GM18951 (cell line): ENCODE results near the gene AGPAT4.

ENCODE experiments used
- POLR2A ChIP-seq: IDR thresholded peaks from 4 replicates; pipeline ENCODE4 v1.6.1; 2011; ENCODE audit warnings: mild to moderate bottlenecking; ENCODE audit not compliant: insufficient read length, insufficient read depth; ENCODE audit errors: extremely low read depth
- in situ Hi-C: fragments of 300-500 bp; cut with MboI; formaldehyde crosslinking; loops from one replicate; pipeline ENCODE4 v1.12.0; 2022; ENCODE audit warnings: low sequenced_read_pairs, mixed read lengths, inconsistent platforms; ENCODE audit not compliant: unreplicated experiment

The AGPAT4 gene

GRCh38 chr6:161302949-161303348 lies 29.1 kb upstream of the AGPAT4 start:
- no peak for TF ChIP-seq POLR2A
- in situ Hi-C loops: no loop called here

GRCh38 chr6:161301338-161301737 lies 27.5 kb upstream of the AGPAT4 start:
- in situ Hi-C loops: no loop called here
- no peak for TF ChIP-seq POLR2A

GRCh38 chr6:161300823-161301222 lies 27.0 kb upstream of the AGPAT4 start:
- no peak for TF ChIP-seq POLR2A
- in situ Hi-C loops: no loop called here

DNA sequence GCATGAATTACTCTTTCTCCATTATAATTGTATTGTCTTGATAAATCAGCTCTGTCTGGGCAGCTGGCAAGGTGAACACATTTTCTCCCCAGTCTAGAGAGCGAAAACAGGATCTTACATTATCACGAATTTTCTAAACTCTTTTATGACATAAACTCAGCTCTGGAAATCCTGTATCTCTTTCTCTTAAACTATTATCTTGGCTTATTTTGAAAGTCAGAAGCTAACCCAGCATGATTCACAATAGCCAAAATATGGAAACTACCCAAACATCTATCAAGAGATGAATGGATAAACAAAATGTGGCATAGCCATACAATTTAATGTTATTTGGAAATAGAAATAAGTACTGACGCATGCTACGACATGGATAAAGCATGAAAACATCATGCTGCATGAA lies 25.9 kb upstream of the AGPAT4 start:
- no peak for TF ChIP-seq POLR2A
- in situ Hi-C loops: no loop called here

- in situ Hi-C loops: no loop called here
- TF ChIP-seq POLR2A: no peak
These were observed 21.9 kb upstream of the AGPAT4 start for GRCh38 chr6:161295784-161296183.

DNA sequence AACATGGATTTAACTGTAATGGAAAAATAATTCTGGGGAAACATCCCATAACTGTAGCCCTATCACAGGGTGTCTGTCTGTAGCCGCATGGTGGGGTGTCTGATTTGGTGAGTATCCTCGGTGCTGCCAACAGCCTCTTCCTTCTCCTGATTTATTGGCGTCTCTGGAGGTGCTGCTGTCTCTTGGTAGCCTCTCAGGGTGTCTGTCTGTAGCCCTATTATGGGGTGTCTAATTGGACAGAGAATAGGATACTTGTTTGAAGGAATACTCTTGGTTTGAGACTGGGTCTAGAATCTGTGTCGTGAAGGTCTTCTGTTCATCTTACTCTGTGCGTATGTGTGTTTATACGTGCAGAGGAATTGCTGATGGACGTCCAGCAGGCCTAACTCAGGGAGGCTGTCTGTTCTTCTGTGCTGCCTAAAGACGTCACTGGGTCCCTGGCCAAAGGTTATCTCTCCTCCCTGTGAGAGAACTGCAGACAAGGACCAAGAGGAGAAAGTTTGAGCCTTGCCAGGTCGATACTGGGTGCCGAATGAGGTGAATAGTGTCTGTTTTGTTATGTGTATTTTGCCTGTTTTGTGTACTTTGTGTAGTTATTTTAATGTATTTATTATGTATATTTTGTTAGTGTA lies 18.9 kb upstream of the AGPAT4 start:
- TF ChIP-seq POLR2A: no peak
- in situ Hi-C loops: no loop called here

DNA sequence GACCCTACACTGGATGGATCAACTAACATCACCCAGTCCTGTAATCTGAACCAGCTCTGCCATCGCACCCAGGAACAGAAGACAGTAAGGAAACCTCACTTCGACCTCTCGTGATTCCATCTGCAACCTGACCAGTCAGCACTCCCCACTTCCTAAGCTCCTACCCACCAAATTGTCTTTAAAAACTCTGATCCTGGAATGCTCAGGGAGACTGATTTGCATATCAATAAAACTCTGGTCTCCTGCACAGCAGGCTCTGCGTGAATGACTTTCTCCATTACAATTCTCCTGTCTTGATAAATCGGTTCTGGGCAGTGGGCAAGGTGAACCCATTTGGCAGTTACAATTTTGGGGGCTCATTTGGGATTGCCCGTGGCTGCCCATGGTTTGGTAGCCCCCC lies 18.3 kb upstream of the AGPAT4 start:
- TF ChIP-seq POLR2A: no peak
- in situ Hi-C loops: no loop called here

DNA sequence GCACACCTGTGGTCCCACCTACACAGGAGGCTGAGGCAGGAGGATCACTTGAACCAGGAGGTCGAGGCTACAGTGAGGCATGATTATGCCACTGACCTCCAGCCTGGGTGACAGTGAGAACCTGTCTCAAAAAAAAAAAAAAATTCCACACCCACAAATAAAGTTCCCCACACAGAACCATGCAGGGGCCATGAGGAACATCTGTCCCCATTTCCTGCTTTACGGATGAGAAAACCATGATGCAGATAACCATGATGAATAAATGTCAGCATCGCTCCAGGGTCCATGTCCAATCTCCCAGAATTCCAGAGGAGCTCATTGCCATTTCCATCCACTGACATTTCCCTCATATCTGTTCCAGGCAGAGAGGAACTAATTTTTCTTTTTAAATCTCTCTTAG lies 16.9 kb upstream of the AGPAT4 start:
- in situ Hi-C loops: no loop called here
- TF ChIP-seq POLR2A: no peak

DNA sequence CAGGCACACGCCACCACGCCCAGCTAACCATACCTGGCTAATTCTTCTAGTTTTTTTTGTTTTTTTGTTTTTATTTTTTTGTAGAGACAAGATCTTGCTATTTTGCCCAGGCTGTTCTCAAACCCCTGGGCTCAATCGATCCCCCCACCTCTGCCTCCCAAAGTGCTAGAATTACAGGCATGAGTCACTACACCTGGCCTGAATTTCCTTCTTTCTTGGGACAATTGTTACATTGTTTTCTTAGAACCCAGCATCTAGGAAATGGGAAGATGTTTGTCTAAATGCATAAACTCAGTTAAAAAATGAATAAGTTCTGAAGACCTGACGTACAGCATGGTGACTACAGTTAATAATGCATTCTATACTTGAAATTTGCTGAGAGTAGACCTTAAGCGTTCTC lies 10.8 kb upstream of the AGPAT4 start:
- in situ Hi-C loops: no loop called here
- TF ChIP-seq POLR2A: no peak

DNA sequence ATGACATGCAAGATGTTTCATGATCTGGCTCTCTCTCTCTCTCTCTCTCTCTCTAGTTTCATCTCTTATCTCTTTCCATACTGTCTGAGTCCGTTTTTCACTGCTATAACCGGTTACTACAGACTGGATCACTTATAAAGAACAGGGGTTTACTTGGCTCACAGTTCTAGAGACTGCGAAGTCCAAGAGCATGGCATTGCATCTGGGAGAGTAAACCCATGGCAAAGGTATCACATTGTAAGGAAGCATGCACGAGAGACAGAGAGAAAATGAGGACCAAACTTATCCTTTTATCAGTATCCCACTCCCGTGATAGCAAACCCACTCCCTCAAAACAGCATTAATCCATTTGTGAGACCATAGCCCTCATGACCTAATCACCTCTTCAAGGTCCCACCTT lies 7.2 kb upstream of the AGPAT4 start:
- TF ChIP-seq POLR2A: no peak
- in situ Hi-C loops: no loop called here

- in situ Hi-C loops: no loop called here
- TF ChIP-seq POLR2A: no peak
These were observed 6.0 kb upstream of the AGPAT4 start for GRCh38 chr6:161279677-161280415.

GRCh38 chr6:161276605-161277155 lies 2.8 kb upstream of the AGPAT4 start:
- in situ Hi-C loops: no loop called here
- no peak for TF ChIP-seq POLR2A

DNA sequence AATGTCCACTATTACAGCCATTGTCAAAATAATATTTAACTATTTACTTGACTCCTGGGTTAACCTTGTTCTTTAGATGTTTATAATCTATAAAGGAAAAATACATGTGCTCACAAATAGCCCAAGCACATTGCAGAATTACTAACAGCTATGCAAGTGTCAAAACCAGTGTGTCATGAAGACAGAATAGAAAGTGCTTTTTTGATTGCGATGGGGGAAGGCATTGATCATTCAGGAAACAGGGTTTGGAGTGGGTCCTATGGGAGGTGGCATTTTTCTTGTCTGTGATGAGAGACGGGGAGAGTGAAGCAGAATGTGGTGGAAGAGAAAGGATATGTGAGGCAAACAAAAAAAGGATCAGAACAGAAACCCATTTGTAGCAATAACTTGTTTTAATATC lies 1.0 kb upstream of the AGPAT4 start:
- no peak for TF ChIP-seq POLR2A
- in situ Hi-C loops: no loop called here

DNA sequence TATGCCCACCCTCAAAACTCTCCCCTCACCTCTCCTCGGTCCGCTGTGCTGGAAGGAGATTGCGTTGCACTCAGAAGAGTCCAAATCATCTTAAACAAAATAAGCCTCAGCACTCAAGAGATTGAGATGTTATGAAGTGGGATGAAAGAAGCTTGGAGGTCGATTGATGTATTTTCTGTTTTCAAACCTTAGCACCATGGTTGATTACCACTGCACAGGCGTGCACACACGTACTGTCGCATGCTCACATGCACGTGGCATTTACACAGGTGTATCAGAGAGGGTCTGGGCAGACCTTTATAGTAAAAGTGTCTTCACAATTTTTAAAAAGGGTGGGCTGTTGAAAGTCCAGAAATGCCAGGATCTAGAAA lies 612 bp upstream of the AGPAT4 start:
- TF ChIP-seq POLR2A: no peak
- in situ Hi-C loops: no loop called here

- no peak for TF ChIP-seq POLR2A
- in situ Hi-C loops: no loop called here
These were observed 548 bp downstream of the AGPAT4 start for GRCh38 chr6:161273274-161273751.
